H1 (cell line): ENCODE results near the gene ADARB2. TPM values are rescaled to one million over a fixed set of nuclear protein-coding genes. Genes with fewer than 3 reads are reported as not detected.

Experiments
- CTCF ChIA-PET: fragments of 300-600 bp; sonication (Branson Sonifier 250); formaldehyde crosslinking; loops from one replicate; lab custom pipeline; 2021; ENCODE audit not compliant: partially characterized antibody; lab: Charles Lee
- POLR2A ChIA-PET: fragments of 300-600 bp; sonication (Branson Sonifier 250); formaldehyde crosslinking; loops from one replicate; lab custom pipeline; 2021; ENCODE audit warnings: inconsistent platforms; ENCODE audit not compliant: partially characterized antibody; lab: Charles Lee
- DNase-seq, 2 experiments: peaks; one replicate each; pipeline versions ENCODE4 v3.0.0 to v3.0.0-alpha.2; 2010 to 2022; ENCODE audit warnings: low spot score in 2 of 2, low read depth in 1 of 2, mixed read lengths in 1 of 2
- FAIRE-seq: peaks from 2 replicates; lab custom pipeline; 2011; peaks lifted over from hg19 to GRCh38; lab: Jason Lieb, UNC
- H2AFZ ChIP-seq: 2 replicates; pipeline ENCODE4 v1.8.1; 2012; ENCODE audit warnings: low read length, inconsistent platforms
- H2AK5ac ChIP-seq: 2 replicates; pipeline ENCODE4 v1.6.1; 2013; ENCODE audit warnings: low read depth, low read length
- H2BK120ac ChIP-seq: replicated peaks from 2 replicates; pipeline ENCODE3; 2013; ENCODE audit warnings: low read depth, low read length, inconsistent platforms
- H2BK12ac ChIP-seq: 2 replicates; pipeline ENCODE4 v1.6.1; 2013; ENCODE audit warnings: low read depth, low read length
- H2BK15ac ChIP-seq: 2 replicates; pipeline ENCODE4 v1.6.1; 2013; ENCODE audit warnings: low read length
- H2BK20ac ChIP-seq: 2 replicates; pipeline ENCODE4 v1.6.1; 2013; ENCODE audit warnings: low read length
- H2BK5ac ChIP-seq: 2 replicates; pipeline ENCODE4 v1.6.1; 2013; ENCODE audit warnings: low read depth, low read length
- H3K14ac ChIP-seq: 2 replicates; pipeline ENCODE4 v1.6.1; 2013; ENCODE audit warnings: inconsistent platforms; ENCODE audit not compliant: insufficient read length
- H3K18ac ChIP-seq: 2 replicates; pipeline ENCODE4 v1.6.1; 2013; ENCODE audit warnings: low read length; ENCODE audit errors: extremely low read depth
- H3K23ac ChIP-seq: 2 replicates; pipeline ENCODE4 v1.6.1; 2013; ENCODE audit warnings: inconsistent platforms; ENCODE audit not compliant: insufficient read length
- H3K23me2 ChIP-seq: 2 replicates; pipeline ENCODE4 v1.6.1; 2013; ENCODE audit warnings: low read depth, low read length
- H3K27ac ChIP-seq: 2 replicates; pipeline ENCODE4 v1.6.1; 2011; ENCODE audit warnings: low read depth, low read length, inconsistent platforms
- H3K27me3 ChIP-seq, 4 experiments: replicated peaks in 1 of 4; 1 replicate in 1 of 4; 2 replicates in 3 of 4; pipeline versions ENCODE4 v1.6.1 to v1.8.1; 2011 to 2013; ENCODE audit warnings: low read length in 3 of 4, mild to moderate bottlenecking in 3 of 4, inconsistent platforms in 2 of 4, mixed read lengths in 2 of 4, moderate library complexity in 1 of 4; ENCODE audit not compliant: control insufficient read depth in 3 of 4, insufficient read depth in 3 of 4; ENCODE audit errors: extremely low read depth in 1 of 4
- H3K36me3 ChIP-seq, 4 experiments: 2 replicates each; pipeline versions ENCODE4 v1.6.1 to v1.8.1; 2011 to 2013; ENCODE audit warnings: mild to moderate bottlenecking in 4 of 4, low read length in 3 of 4, moderate library complexity in 2 of 4, control low read depth in 1 of 4, inconsistent platforms in 1 of 4; ENCODE audit not compliant: insufficient read depth in 4 of 4, control insufficient read depth in 2 of 4
- H3K4ac ChIP-seq: replicated peaks from 2 replicates; pipeline ENCODE3; 2013; ENCODE audit warnings: low read length, low read depth, mixed read lengths, inconsistent platforms; ENCODE audit not compliant: insufficient read length
- H3K4me1 ChIP-seq, 4 experiments: replicated peaks in 1 of 4; 1 replicate in 1 of 4; 2 replicates in 3 of 4; pipeline versions ENCODE4 v1.6.1 to v1.8.1; 2011 to 2013; ENCODE audit warnings: low read length in 3 of 4, inconsistent platforms in 2 of 4, mixed read lengths in 1 of 4; ENCODE audit not compliant: insufficient read depth in 4 of 4, control insufficient read depth in 3 of 4
- H3K4me2 ChIP-seq, 2 experiments: 2 replicates each; pipeline versions ENCODE4 v1.6.1 to v1.8.1; 2011 to 2013; ENCODE audit warnings: low read depth in 2 of 2, low read length in 2 of 2, control low read depth in 1 of 2, inconsistent platforms in 1 of 2, mild to moderate bottlenecking in 1 of 2; ENCODE audit not compliant: insufficient read depth in 1 of 2
- H3K4me3 ChIP-seq, 4 experiments: fragments of 200-600, 300-600 bp in 1 of 4; sonication (generic), shearing (Covaris generic), sonication (Bioruptor Twin) in 1 of 4; 2 replicates each; pipeline versions ENCODE4 v1.5.1 to v1.8.1; 2011 to 2016; ENCODE audit warnings: low read length in 4 of 4, low read depth in 3 of 4, control low read depth in 2 of 4, inconsistent platforms in 2 of 4, mild to moderate bottlenecking in 2 of 4, mixed read lengths in 1 of 4, moderate library complexity in 1 of 4; ENCODE audit not compliant: insufficient read depth in 2 of 4; ENCODE audit errors: extremely low read depth in 1 of 4
- H3K56ac ChIP-seq: replicated peaks from 2 replicates; pipeline ENCODE3; 2013; ENCODE audit warnings: low read depth, mild to moderate bottlenecking, mixed read lengths, low read length, inconsistent platforms; ENCODE audit not compliant: insufficient read length
- H3K79me1 ChIP-seq: 2 replicates; pipeline ENCODE4 v1.6.1; 2013; ENCODE audit warnings: low read depth, low read length, control low read depth
- H3K79me2 ChIP-seq, 2 experiments: 2 replicates each; pipeline versions ENCODE4 v1.6.1 to v1.8.1; 2012 to 2013; ENCODE audit warnings: low read length in 2 of 2, mild to moderate bottlenecking in 2 of 2, inconsistent platforms in 1 of 2; ENCODE audit not compliant: insufficient read depth in 2 of 2, control insufficient read depth in 1 of 2
- H3K9ac ChIP-seq, 4 experiments: replicated peaks in 1 of 4; 1 replicate in 1 of 4; 2 replicates in 3 of 4; pipeline versions ENCODE4 v1.6.1 to v1.8.1; 2011 to 2013; ENCODE audit warnings: low read depth in 3 of 4, low read length in 3 of 4, control low read depth in 2 of 4, mild to moderate bottlenecking in 2 of 4, moderate library complexity in 2 of 4, inconsistent platforms in 1 of 4; ENCODE audit errors: extremely low read depth in 1 of 4
- H3K9me3 ChIP-seq, 2 experiments: 2 replicates each; pipeline versions ENCODE4 v1.6.1 to v1.8.1; 2012 to 2013; ENCODE audit warnings: mild to moderate bottlenecking in 2 of 2, moderate library complexity in 2 of 2, control low read depth in 1 of 2, inconsistent platforms in 1 of 2, low read depth in 1 of 2, low read length in 1 of 2, mixed read lengths in 1 of 2; ENCODE audit not compliant: insufficient read depth in 2 of 2
- H4K20me1 ChIP-seq, 2 experiments: replicated peaks in 1 of 2; 2 replicates each; pipeline versions ENCODE3 to v1.8.1; 2011 to 2013; ENCODE audit warnings: inconsistent platforms in 2 of 2, low read length in 2 of 2, mild to moderate bottlenecking in 1 of 2; ENCODE audit not compliant: insufficient read depth in 2 of 2, control insufficient read depth in 1 of 2
- H4K5ac ChIP-seq: 2 replicates; pipeline ENCODE4 v1.6.1; 2013; ENCODE audit warnings: low read length, low read depth, mixed read lengths, inconsistent platforms; ENCODE audit not compliant: insufficient read length
- H4K8ac ChIP-seq: 2 replicates; pipeline ENCODE4 v1.8.0; 2013; ENCODE audit warnings: mild to moderate bottlenecking, moderate library complexity, low read length, inconsistent platforms; ENCODE audit not compliant: insufficient read depth; ENCODE audit errors: extremely low read depth
- H4K91ac ChIP-seq: replicated peaks from 2 replicates; pipeline ENCODE3; 2013; ENCODE audit warnings: low read length, mixed read lengths, inconsistent platforms; ENCODE audit not compliant: insufficient read length
- BCL11A ChIP-seq, 2 experiments: IDR thresholded peaks; one replicate each; pipeline ENCODE4 v1.6.1; 2011; ENCODE audit warnings: low read depth in 2 of 2, low read length in 2 of 2, mild to moderate bottlenecking in 2 of 2
- BRCA1 ChIP-seq: IDR thresholded peaks from 2 replicates; pipeline ENCODE4 v1.6.1; 2012; ENCODE audit warnings: low read depth, low read length, improper control_type of control experiment
- CHD1 ChIP-seq: IDR thresholded peaks from 2 replicates; pipeline ENCODE4 v1.6.1; 2012; ENCODE audit warnings: low read depth, low read length, improper control_type of control experiment
- EP300 ChIP-seq, 2 experiments: IDR thresholded peaks; 1 replicate in 1 of 2; 2 replicates in 1 of 2; pipeline ENCODE4 v1.6.1; 2011 to 2012; ENCODE audit warnings: low read depth in 2 of 2, low read length in 2 of 2, mild to moderate bottlenecking in 2 of 2, borderline replicate concordance in 1 of 2, inconsistent platforms in 1 of 2, moderate library complexity in 1 of 2
- GTF2F1 ChIP-seq: IDR thresholded peaks from 2 replicates; pipeline ENCODE4 v1.6.1; 2012; ENCODE audit warnings: low read depth, low read length, improper control_type of control experiment, borderline replicate concordance
- HDAC2 ChIP-seq, 2 experiments: fragments of 300-600 bp in 1 of 2; sonication (generic) in 1 of 2; IDR thresholded peaks; 2 replicates each; pipeline ENCODE4 v1.6.1; 2011 to 2012; ENCODE audit warnings: low read depth in 2 of 2, low read length in 2 of 2, mild to moderate bottlenecking in 2 of 2, moderate library complexity in 2 of 2, borderline replicate concordance in 1 of 2, inconsistent platforms in 1 of 2
- HDAC6 ChIP-seq: IDR thresholded peaks from one replicate; pipeline ENCODE4 v1.7.1; 2012; ENCODE audit warnings: low read depth, mild to moderate bottlenecking, inconsistent platforms, low read length, moderate library complexity
- JUN ChIP-seq: IDR thresholded peaks from 2 replicates; pipeline ENCODE4 v1.6.1; 2011; ENCODE audit warnings: low read depth, mild to moderate bottlenecking, improper control_type of control experiment, low read length
- KDM4A ChIP-seq: IDR thresholded peaks from one replicate; pipeline ENCODE4 v1.7.1; 2012; ENCODE audit warnings: low read depth, mild to moderate bottlenecking, moderate library complexity, low read length, inconsistent platforms; ENCODE audit not compliant: severe bottlenecking
- KDM5A ChIP-seq: fragments of 200-600 bp; IDR thresholded peaks from 2 replicates; pipeline ENCODE4 v1.7.1; 2012; ENCODE audit warnings: mild to moderate bottlenecking, low read length, inconsistent platforms, mixed read lengths
- PHF8 ChIP-seq: fragments of 200-600 bp; sonication (generic); conservative IDR thresholded peaks from 2 replicates; pipeline ENCODE4 v1.7.1; 2012; ENCODE audit warnings: low read depth, mild to moderate bottlenecking, inconsistent platforms, low read length, moderate library complexity
- SIX5 ChIP-seq: IDR thresholded peaks from 2 replicates; pipeline ENCODE4 v1.6.1; 2011; ENCODE audit warnings: mild to moderate bottlenecking, low read depth, low read length
- SP4 ChIP-seq: IDR thresholded peaks from 2 replicates; pipeline ENCODE4 v1.6.1; 2012; ENCODE audit warnings: low read length, inconsistent platforms
- TEAD4 ChIP-seq: IDR thresholded peaks from 2 replicates; pipeline ENCODE4 v1.6.1; 2012; ENCODE audit warnings: low read depth, low read length, inconsistent platforms, mixed read lengths
- WGBS, 2 experiments: shearing (Covaris generic) in 1 of 2; methylation state at CpG; one replicate each; pipeline versions ENCODE4 v1.1.6 to v1.1.7; 2013 to 2015; ENCODE audit warnings: low lambda C conversion rate in 2 of 2, mixed read lengths in 2 of 2, inconsistent platforms in 1 of 2, low coverage in 1 of 2, missing lambda C conversion rate in 1 of 2; ENCODE audit not compliant: insufficient replicate concordance in 2 of 2, insufficient coverage in 1 of 2, insufficient read length in 1 of 2; ENCODE audit errors: extremely low coverage in 1 of 2, missing lambda C conversion rate in 1 of 2; 5-methylcytosine and 5-hydroxymethylcytosine counted together
- polyA plus RNA-seq, 7 experiments: library from polyadenylated mRNA; depleted of rRNA in 3 of 7; stranded (reverse) in 5 of 7; unstranded in 2 of 7; fragments of >200 nt in 5 of 7; fragments of 200-250 nt in 2 of 7; gene quantifications; 1 replicate in 5 of 7; 2 replicates in 1 of 7; 4 replicates in 1 of 7; pipeline versions ENCODE4 v1.2.1 to v1.2.3, GENCODE V29; 2011 to 2013; ENCODE audit warnings: missing spikeins in 2 of 7, mixed read lengths in 2 of 7
- total RNA-seq: library from RNA; stranded (reverse); fragmentation: NEBNext Ultra II Directional; extraction: Animal tissue kit (Norgen Biotek cat#: 25700); gene quantifications from 2 replicates; pipeline ENCODE4 v1.2.1, GENCODE V29; 2021

ADARB2 gene
- total and polyA plus RNA-seq, 2 of the 8 experiments (the other 6 are each of a cell fraction or from before 2014, with no cell fraction given), result 2.2 to 2.8 TPM

DNA sequence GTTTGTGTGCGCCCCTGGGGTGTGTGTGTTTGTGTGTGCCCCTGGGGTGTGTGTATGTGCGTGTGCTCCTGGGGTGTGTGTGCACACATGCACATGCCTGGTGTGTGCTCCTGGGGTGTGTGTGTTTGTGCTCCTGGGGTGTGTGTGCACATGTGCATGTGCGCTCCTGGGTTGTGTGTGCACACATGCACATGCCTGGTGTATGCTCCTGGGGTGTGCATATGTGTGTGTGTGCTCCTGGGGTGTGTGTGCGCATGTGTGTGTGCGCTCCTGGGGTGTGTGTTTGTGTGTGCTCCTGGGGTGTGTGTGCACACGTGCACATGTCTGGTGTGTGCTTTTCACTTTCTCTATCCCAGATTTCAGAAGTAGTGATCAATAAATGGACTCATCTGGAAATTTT is 360.1 kb downstream of the ADARB2 start:
- Histone ChIP-seq H3K36me3 (no peaks in the 10 kb centered on the region; a peak in 1 of 8 replicates), H3K4me2 (no peak overlapping the region), H4K5ac (no peak overlapping the region), H3K23me2 (0 out of 2 replicates have a peak, but pooled peaks cover 4% of the 10 kb centered on the region), H4K8ac (peak overlapping the region; percentile 60; the same call in 1 of the 2 replicates), H3K79me2 (no peaks in the 10 kb centered on the region), H2AK5ac (no peak overlapping the region), H3K27ac (no peak overlapping the region), H2BK15ac (0 out of 2 replicates have a peak overlapping the region, but pooled peaks have one; percentile 31), H3K4ac (no peak overlapping the region), H2AFZ (no peak overlapping the region), H3K23ac (no peak overlapping the region), H2BK5ac (0 out of 2 replicates have a peak overlapping the region, but pooled peaks have one; percentile 66), H2BK120ac (no peak overlapping the region), H4K20me1 (peaks cover 0 to 6% of the 10 kb centered on the region in 2 experiments), H3K56ac (no peak overlapping the region), H3K4me1 (peaks cover 5 to 11% (median 5%) of the 10 kb centered on the region in 4 experiments), H3K4me3 (no peak overlapping the region), H2BK12ac (peak overlapping the region; percentile 93; the same call in 1 of the 2 replicates), H3K27me3 (no peaks in the 10 kb centered on the region; a peak in 1 of 7 replicates), H4K91ac (no peak overlapping the region), H2BK20ac (0 out of 2 replicates have a peak overlapping the region, but pooled peaks have one; percentile 86), H3K9me3 (no peaks in the 10 kb centered on the region), H3K79me1 (no peaks in the 10 kb centered on the region), H3K9ac (no peak overlapping the region), H3K18ac (no peak overlapping the region), H3K14ac (no peak overlapping the region)
- no peak for DNase-seq
- CTCF ChIA-PET, result interaction anchor here (0.7 to 1.1 kb wide), 2 partner anchors 30 to 267 kb away, joined by 3 read pairs; no protein-coding TSS in a partner anchor
- WGBS, 2 experiments, result 88% methylated on average over 5 of the region's 6 CpGs; no CpG with 5 or more reads in 1 of the 2 experiments
- POLR2A ChIA-PET, result interaction anchor here (1.2 kb wide), 1 partner anchor 75 kb away, joined by 3 read pairs; no protein-coding TSS in a partner anchor
- no peak for FAIRE-seq
- TF ChIP-seq PHF8 (no peak), SIX5 (no peak), TEAD4 (no peak), EP300 (IDR thresholded peaks at IDR 0.05; ENCODE audit: borderline replicate concordance in 1 of 2, low read depth in 2 of 2, low read length in 2 of 2) (no peak), CHD1 (no peak), KDM5A (no peak), GTF2F1 (no peak), JUN (no peak), HDAC6 (no peak), HDAC2 (IDR thresholded peaks at IDR 0.05; ENCODE audit: borderline replicate concordance in 1 of 2, low read depth in 2 of 2, low read length in 2 of 2) (no peak), BRCA1 (no peak), KDM4A (no peak), SP4 (no peak), BCL11A (IDR thresholded peaks at IDR 0.05; ENCODE audit: low read depth in 2 of 2, low read length in 2 of 2) (no peak)
